Glutamatergic neuron (in vitro differentiated cells): Measurements from ENCODE around the gene ACADVL. TPM values are rescaled to one million over a fixed set of nuclear protein-coding genes. Genes with fewer than 3 reads are reported as not detected.
"Not testable (repeated sequence)": the region's sequence is repeated elsewhere in the genome, so short reads cannot be mapped to it uniquely, and the experiment has no call there.

Source experiments
- DNase-seq: peaks from one replicate; pipeline ENCODE4 v3.0.0; 2022
- H3K27ac Mint-ChIP-seq: one replicate; pipeline ENCODE4 v1.8.0; 2020; ENCODE audit warnings: mild to moderate bottlenecking, mixed read lengths, inconsistent platforms; ENCODE audit not compliant: unreplicated experiment
- H3K27me3 Mint-ChIP-seq: one replicate; pipeline ENCODE4 v1.8.0; 2020; ENCODE audit warnings: mild to moderate bottlenecking, moderate library complexity, mixed read lengths, inconsistent platforms; ENCODE audit not compliant: unreplicated experiment
- H3K36me3 Mint-ChIP-seq: one replicate; pipeline ENCODE4 v1.8.0; 2020; ENCODE audit warnings: mild to moderate bottlenecking, mixed read lengths, inconsistent platforms; ENCODE audit not compliant: unreplicated experiment
- H3K4me1 Mint-ChIP-seq: one replicate; pipeline ENCODE4 v1.8.0; 2020; ENCODE audit warnings: mild to moderate bottlenecking, low read depth, mixed read lengths, inconsistent platforms; ENCODE audit not compliant: unreplicated experiment
- H3K4me3 Mint-ChIP-seq: one replicate; pipeline ENCODE4 v1.8.0; 2020; ENCODE audit warnings: mild to moderate bottlenecking, mixed read lengths, inconsistent platforms; ENCODE audit not compliant: unreplicated experiment
- H3K9me3 Mint-ChIP-seq: one replicate; pipeline ENCODE4 v1.8.0; 2020; ENCODE audit warnings: mild to moderate bottlenecking, moderate library complexity, mixed read lengths, inconsistent platforms; ENCODE audit not compliant: unreplicated experiment
- CTCF ChIP-seq: fragments of 200-600 bp; sonication (generic); IDR thresholded peaks from one replicate; pipeline ENCODE4 v1.5.0; 2021; ENCODE audit not compliant: partially characterized antibody, unreplicated experiment
- long read RNA-seq: library from polyadenylated mRNA; unstranded; transcript quantifications from one replicate; pipeline ENCODE4 v2.0.0, GENCODE V29; 2020; ENCODE audit not compliant: unreplicated experiment
- total RNA-seq: library from RNA; stranded (reverse); fragmentation: NEBNext Ultra II Directional; extraction: Animal tissue kit (Norgen Biotek cat#: 25700); gene quantifications from one replicate; pipeline ENCODE4 v1.2.1, GENCODE V29; 2021; ENCODE audit not compliant: unreplicated experiment

ACADVL gene
- 375 TPM for total RNA-seq
- long read RNA-seq, transcript ACADVL-203 (20 exons, 2,323 nt), result major isoform, 39 of 98 reads
- long read RNA-seq, partial matches to known transcripts, result 5 of 98 reads
- long read RNA-seq, other reads (novel, unspliced or antisense), result 50 of 98 reads

GRCh38 chr17:7219812-7220592 is at the start of gene ACADVL, which contains the start of gene DLG4:
TSS of gene ACADVL (plus strand) at chr17:7219938. CDS start at chr17:7219985, 47 bp downstream.
TSS of gene DLG4 (minus strand) at chr17:7219836.
- no peak for TF ChIP-seq CTCF
- H3K27ac Mint-ChIP-seq, result peak within 1 kb of the TSS; percentile 86
- DNase-seq, result peak; percentile 90
- peaks cover 37% of the 10 kb centered on the region for H3K4me1 Mint-ChIP-seq
- no peaks in the 10 kb centered on the region for H3K36me3 Mint-ChIP-seq
- H3K27me3 Mint-ChIP-seq, result peaks cover 19% of the 10 kb centered on the region
- peak within 1 kb of the TSS; percentile 89 for H3K4me3 Mint-ChIP-seq
- H3K9me3 Mint-ChIP-seq, result peaks cover 17% of the 10 kb centered on the region

- DNase-seq, H3K27me3 Mint-ChIP-seq, H3K27ac Mint-ChIP-seq, H3K4me3 Mint-ChIP-seq, H3K9me3 Mint-ChIP-seq, H3K4me1 Mint-ChIP-seq: not testable (repeated sequence)
- H3K36me3 Mint-ChIP-seq, result peaks cover 10% of the 10 kb centered on the region
Measured at GRCh38 chr17:7172522-7173191, 47.1 kb upstream of the ACADVL start.

- Mint-ChIP-seq H3K27ac (no peak overlapping the region), H3K9me3 (peaks cover 3% of the 10 kb centered on the region), H3K27me3 (peaks cover 7% of the 10 kb centered on the region), H3K36me3 (peaks cover 10% of the 10 kb centered on the region), H3K4me1 (peaks cover 7% of the 10 kb centered on the region), H3K4me3 (no peak overlapping the region)
- peak; percentile 78 for DNase-seq
- TF ChIP-seq CTCF, result no peak
Measured at GRCh38 chr17:7173687-7174602, 45.8 kb upstream of the ACADVL start.

- Mint-ChIP-seq H3K4me1 (peaks cover 7% of the 10 kb centered on the region), H3K27me3 (peaks cover 7% of the 10 kb centered on the region), H3K27ac (no peak overlapping the region), H3K9me3 (peaks cover 3% of the 10 kb centered on the region), H3K36me3 (peaks cover 5% of the 10 kb centered on the region), H3K4me3 (no peak overlapping the region)
- DNase-seq, result no peak
- TF ChIP-seq CTCF, result no peak
Measured at GRCh38 chr17:7174603-7175326, 45.0 kb upstream of the ACADVL start.
